ENCODE results near the gene ADGRB3. TPM values are rescaled to one million over a fixed set of nuclear protein-coding genes. Genes with fewer than 3 reads are reported as not detected.

ADGRB3 gene
- total RNA-seq, 2 experiments from 2014 or later, result not detected

- DNase-seq (ENCODE audit: low spot score), result no peak
- no peak for TF ChIP-seq CTCF (conservative IDR thresholded peaks at IDR 0.05; ENCODE audit: low read length)
- TF ChIP-seq EZH2phosphoT487 (IDR thresholded peaks at IDR 0.05; ENCODE audit: borderline replicate concordance, low read depth, low read length), result no peak
- no peak overlapping the region for H2AFZ ChIP-seq (ENCODE audit: low read length)
These were observed 14.6 kb downstream of the ADGRB3 start for GRCh38 chr6:68649669-68650068.

GRCh38 chr6:68650142-68650541 is 15.1 kb downstream of the ADGRB3 start:
- Histone ChIP-seq H3K9me2 (ENCODE audit: insufficient read depth, low read length) (no peaks in the 10 kb centered on the region), H4K20me1 (ENCODE audit: insufficient read depth, low read length) (no peaks in the 10 kb centered on the region), H2AFZ (ENCODE audit: low read length) (no peak overlapping the region), H3K27ac (ENCODE audit: low read depth, low read length, poor library complexity, severe bottlenecking) (no peak overlapping the region), H3K4me2 (ENCODE audit: low read length) (no peak overlapping the region), H3K4me1 (ENCODE audit: insufficient read depth, low read length, poor library complexity, severe bottlenecking) (no peaks in the 10 kb centered on the region), H3K79me2 (ENCODE audit: insufficient read depth, low read depth, low read length) (no peaks in the 10 kb centered on the region), H3K4me3 (ENCODE audit: low read depth, low read length, poor library complexity, severe bottlenecking) (no peak overlapping the region), H3K9me3 (ENCODE audit: low read length) (no peaks in the 10 kb centered on the region), H3K36me3 (ENCODE audit: insufficient read depth, low read length) (no peaks in the 10 kb centered on the region)
- POLR2A ChIA-PET, result interaction anchor here (0.6 to 0.7 kb wide), 2 partner anchors 16 to 1395 kb away, joined by 3 to 5 read pairs; no protein-coding TSS in a partner anchor
- DNase-seq (ENCODE audit: low spot score), result no peak
- intact Hi-C loops (cut with micrococcal nuclease; ENCODE audit: unreplicated experiment), result no loop called here
- CTCF ChIA-PET (ENCODE audit: unreplicated experiment), result no interaction called here
- no TSS peak for BruUV-seq (replicated peaks)
- TF ChIP-seq CTCF (conservative IDR thresholded peaks at IDR 0.05; ENCODE audit: low read length) (no peak), EZH2phosphoT487 (IDR thresholded peaks at IDR 0.05; ENCODE audit: borderline replicate concordance, low read depth, low read length) (no peak)

More at GRCh38 chr6:68649669-68650068, 14.6 kb downstream of the ADGRB3 start:
- Histone ChIP-seq H3K9me2 (ENCODE audit: insufficient read depth, low read length) (no peaks in the 10 kb centered on the region), H3K4me3 (ENCODE audit: low read depth, low read length, poor library complexity, severe bottlenecking) (no peak overlapping the region), H3K9me3 (ENCODE audit: low read length) (no peaks in the 10 kb centered on the region), H3K27ac (ENCODE audit: low read depth, low read length, poor library complexity, severe bottlenecking) (no peak overlapping the region), H3K4me1 (ENCODE audit: insufficient read depth, low read length, poor library complexity, severe bottlenecking) (no peaks in the 10 kb centered on the region), H3K4me2 (ENCODE audit: low read length) (no peak overlapping the region), H3K36me3 (ENCODE audit: insufficient read depth, low read length) (no peaks in the 10 kb centered on the region), H4K20me1 (ENCODE audit: insufficient read depth, low read length) (no peaks in the 10 kb centered on the region), H3K79me2 (ENCODE audit: insufficient read depth, low read depth, low read length) (no peaks in the 10 kb centered on the region)
- ChIA-PET CTCF (ENCODE audit: unreplicated experiment) (no interaction called here), POLR2A (interaction anchor here (0.9 kb wide), 1 partner anchor 12 kb away, joined by 3 read pairs; no protein-coding TSS in a partner anchor)
- BruUV-seq (replicated peaks), result no TSS peak
- intact Hi-C loops (cut with micrococcal nuclease; ENCODE audit: unreplicated experiment), result no loop called here

GRCh38 chr6:68651011-68651985 is 16.2 kb downstream of the ADGRB3 start:
- ChIA-PET CTCF (ENCODE audit: unreplicated experiment) (no interaction called here), POLR2A (interaction anchor here (0.7 kb wide), 1 partner anchor 17 kb away, joined by 5 read pairs; no protein-coding TSS in a partner anchor)
- Histone ChIP-seq H3K9me3 (ENCODE audit: low read length) (no peaks in the 10 kb centered on the region), H4K20me1 (ENCODE audit: insufficient read depth, low read length) (no peaks in the 10 kb centered on the region), H3K27ac (ENCODE audit: low read depth, low read length, poor library complexity, severe bottlenecking) (no peak overlapping the region), H3K4me1 (ENCODE audit: insufficient read depth, low read length, poor library complexity, severe bottlenecking) (no peaks in the 10 kb centered on the region), H3K4me3 (ENCODE audit: low read depth, low read length, poor library complexity, severe bottlenecking) (no peak overlapping the region), H3K79me2 (ENCODE audit: insufficient read depth, low read depth, low read length) (no peaks in the 10 kb centered on the region), H3K4me2 (ENCODE audit: low read length) (no peak overlapping the region), H2AFZ (ENCODE audit: low read length) (no peak overlapping the region), H3K36me3 (ENCODE audit: insufficient read depth, low read length) (no peaks in the 10 kb centered on the region), H3K9me2 (ENCODE audit: insufficient read depth, low read length) (no peaks in the 10 kb centered on the region)
- no peak for DNase-seq (ENCODE audit: low spot score)
- BruUV-seq (replicated peaks), result no TSS peak
- TF ChIP-seq EZH2phosphoT487 (IDR thresholded peaks at IDR 0.05; ENCODE audit: borderline replicate concordance, low read depth, low read length) (no peak), CTCF (conservative IDR thresholded peaks at IDR 0.05; ENCODE audit: low read length) (no peak)
- intact Hi-C loops (cut with micrococcal nuclease; ENCODE audit: unreplicated experiment), result no loop called here

Data from OCI-LY7 (cell line).